NT2/D1 (cell line): Measurements from ENCODE around the gene CAPRIN1.

Experiments used
- DNase-seq: peaks from one replicate; pipeline ENCODE4 v3.0.0-alpha.2; 2011; ENCODE audit warnings: low read depth, low spot score
- H3K27me3 ChIP-seq: 2 replicates; pipeline ENCODE4 v1.6.0; 2011; ENCODE audit warnings: mild to moderate bottlenecking; ENCODE audit not compliant: insufficient read length, insufficient read depth
- H3K36me3 ChIP-seq: 2 replicates; pipeline ENCODE4 v1.6.1; 2011; ENCODE audit warnings: mild to moderate bottlenecking, low read length, mixed read lengths; ENCODE audit not compliant: insufficient read depth, insufficient read length
- H3K4me1 ChIP-seq: 2 replicates; pipeline ENCODE4 v1.5.1; 2011; ENCODE audit not compliant: insufficient read depth, insufficient read length
- H3K4me3 ChIP-seq: 2 replicates; pipeline ENCODE4 v1.5.1; 2011; ENCODE audit warnings: low read depth; ENCODE audit not compliant: insufficient read length
- H3K9ac ChIP-seq: 2 replicates; pipeline ENCODE4 v1.6.0; 2011; ENCODE audit warnings: low read depth; ENCODE audit not compliant: insufficient read length
- H3K9me3 ChIP-seq: 2 replicates; pipeline ENCODE4 v1.5.1; 2011; ENCODE audit warnings: mild to moderate bottlenecking, low read length; ENCODE audit not compliant: insufficient read depth
- SUZ12 ChIP-seq: IDR thresholded peaks from 2 replicates; pipeline ENCODE4 v1.6.1; 2011; ENCODE audit not compliant: insufficient read length, insufficient read depth; ENCODE audit errors: extremely low read depth
- YY1 ChIP-seq: IDR thresholded peaks from 2 replicates; pipeline ENCODE4 v1.6.1; 2011; ENCODE audit not compliant: insufficient read length, insufficient read depth
- ZNF274 ChIP-seq: IDR thresholded peaks from 2 replicates; pipeline ENCODE4 v1.6.1; 2011; ENCODE audit warnings: mild to moderate bottlenecking, low read depth, low read length

CAPRIN1 gene

GRCh38 chr11:34036456-34036855, 15.1 kb upstream of the CAPRIN1 start:
- H3K9ac ChIP-seq, result no peak overlapping the region
- no peaks in the 10 kb centered on the region for H3K4me1 ChIP-seq
- no peak overlapping the region for H3K4me3 ChIP-seq
- DNase-seq, result no peak
- no peaks in the 10 kb centered on the region for H3K36me3 ChIP-seq
- TF ChIP-seq SUZ12 (no peak), YY1 (no peak), ZNF274 (no peak)
- H3K27me3 ChIP-seq, result no peaks in the 10 kb centered on the region
- no peaks in the 10 kb centered on the region for H3K9me3 ChIP-seq

GRCh38 chr11:34037016-34037415, 14.5 kb upstream of the CAPRIN1 start:
- no peak overlapping the region for H3K4me3 ChIP-seq
- no peaks in the 10 kb centered on the region for H3K36me3 ChIP-seq
- no peaks in the 10 kb centered on the region for H3K27me3 ChIP-seq
- H3K4me1 ChIP-seq, result no peaks in the 10 kb centered on the region
- no peak overlapping the region for H3K9ac ChIP-seq
- DNase-seq, result no peak
- H3K9me3 ChIP-seq, result no peaks in the 10 kb centered on the region
- no peak for TF ChIP-seq YY1
- TF ChIP-seq ZNF274, result no peak
- TF ChIP-seq SUZ12, result no peak

- Histone ChIP-seq H3K9ac (no peak overlapping the region), H3K4me1 (peaks cover 4% of the 10 kb centered on the region), H3K4me3 (no peak overlapping the region), H3K27me3 (no peaks in the 10 kb centered on the region), H3K36me3 (no peaks in the 10 kb centered on the region), H3K9me3 (no peaks in the 10 kb centered on the region)
- no peak for TF ChIP-seq ZNF274
- no peak for TF ChIP-seq YY1
- no peak for TF ChIP-seq SUZ12
- DNase-seq, result no peak
Observed at GRCh38 chr11:34040571-34040970, 11.0 kb upstream of the CAPRIN1 start.

- peak overlapping the region; percentile 21 for H3K9ac ChIP-seq
- no peaks in the 10 kb centered on the region for H3K27me3 ChIP-seq
- TF ChIP-seq ZNF274, result no peak
- no peak for TF ChIP-seq YY1
- no peak for TF ChIP-seq SUZ12
- no peaks in the 10 kb centered on the region for H3K9me3 ChIP-seq
- H3K4me1 ChIP-seq, result peaks cover 4% of the 10 kb centered on the region
- H3K36me3 ChIP-seq, result no peaks in the 10 kb centered on the region
- DNase-seq, result peak; percentile 40
- H3K4me3 ChIP-seq, result no peak overlapping the region
Observed at GRCh38 chr11:34044664-34045485, 6.7 kb upstream of the CAPRIN1 start.

- no peak for DNase-seq
- H3K27me3 ChIP-seq, result no peaks in the 10 kb centered on the region
- peaks cover 4% of the 10 kb centered on the region for H3K4me1 ChIP-seq
- H3K9me3 ChIP-seq, result no peaks in the 10 kb centered on the region
- H3K4me3 ChIP-seq, result no peak overlapping the region
- TF ChIP-seq SUZ12 (no peak), ZNF274 (no peak), YY1 (no peak)
- H3K9ac ChIP-seq, result no peak overlapping the region
- peaks cover 10% of the 10 kb centered on the region for H3K36me3 ChIP-seq
Observed at GRCh38 chr11:34049028-34049427, 2.5 kb upstream of the CAPRIN1 start.

GRCh38 chr11:34050581-34051348, 766 bp upstream of the CAPRIN1 start:
- H3K9me3 ChIP-seq, result no peaks in the 10 kb centered on the region
- no peaks in the 10 kb centered on the region for H3K4me1 ChIP-seq
- no peak for TF ChIP-seq ZNF274
- H3K9ac ChIP-seq, result peak overlapping the region; percentile 77
- H3K4me3 ChIP-seq, result peak overlapping the region; percentile 34
- no peak for DNase-seq
- no peaks in the 10 kb centered on the region for H3K27me3 ChIP-seq
- peaks cover 21% of the 10 kb centered on the region for H3K36me3 ChIP-seq

GRCh38 chr11:34052036-34052607, 591 bp downstream of the CAPRIN1 start:
- Histone ChIP-seq H3K36me3 (peaks cover 32% of the 10 kb centered on the region), H3K27me3 (no peaks in the 10 kb centered on the region), H3K9me3 (no peaks in the 10 kb centered on the region), H3K4me1 (peaks cover under 1% of the 10 kb centered on the region), H3K4me3 (peak overlapping the region; percentile 92), H3K9ac (peak overlapping the region; percentile 96)
- TF ChIP-seq ZNF274 (no peak), SUZ12 (no peak), YY1 (no peak)
- peak; percentile 56 for DNase-seq
